H1 (cell line): ENCODE data around the gene ZBTB46. TPM values are rescaled to one million over a fixed set of nuclear protein-coding genes. Genes with fewer than 3 reads are reported as not detected.
A peak's percentile ranks its signal among the peaks of the same experiment; 100 is the strongest.

ENCODE experiments used
- ATF2 ChIP-seq: IDR thresholded peaks from 2 replicates; pipeline ENCODE4 v1.6.1; 2012; ENCODE audit warnings: low read length, inconsistent platforms
- CHD7 ChIP-seq: fragments of 300-600 bp; sonication (generic); IDR thresholded peaks from 2 replicates; pipeline ENCODE4 v1.7.1; 2012; ENCODE audit warnings: low read length, moderate library complexity, mild to moderate bottlenecking, inconsistent platforms; ENCODE audit not compliant: insufficient replicate concordance
- CREB1 ChIP-seq: IDR thresholded peaks from 2 replicates; pipeline ENCODE4 v1.6.1; 2012; ENCODE audit warnings: inconsistent platforms
- EGR1 ChIP-seq: IDR thresholded peaks from 2 replicates; pipeline ENCODE4 v1.6.1; 2011; ENCODE audit warnings: low read depth, low read length, borderline replicate concordance
- JUND ChIP-seq: IDR thresholded peaks from 2 replicates; pipeline ENCODE4 v1.6.1; 2011; ENCODE audit warnings: mild to moderate bottlenecking, improper control_type of control experiment, low read length
- POLR2AphosphoS5 ChIP-seq: IDR thresholded peaks from 2 replicates; pipeline ENCODE4 v1.6.1; 2011; ENCODE audit warnings: low read depth, low read length
- POU5F1 ChIP-seq: IDR thresholded peaks from 2 replicates; pipeline ENCODE4 v1.6.1; 2011; ENCODE audit warnings: low read depth, mild to moderate bottlenecking, low read length, moderate library complexity
- polyA plus RNA-seq, 7 experiments: library from polyadenylated mRNA; depleted of rRNA in 3 of 7; stranded (reverse) in 5 of 7; unstranded in 2 of 7; fragments of >200 nt in 5 of 7; fragments of 200-250 nt in 2 of 7; gene quantifications; 1 replicate in 5 of 7; 2 replicates in 1 of 7; 4 replicates in 1 of 7; pipeline versions ENCODE4 v1.2.1 to v1.2.3, GENCODE V29; 2011 to 2013; ENCODE audit warnings: missing spikeins in 2 of 7, mixed read lengths in 2 of 7
- total RNA-seq: library from RNA; stranded (reverse); fragmentation: NEBNext Ultra II Directional; extraction: Animal tissue kit (Norgen Biotek cat#: 25700); gene quantifications from 2 replicates; pipeline ENCODE4 v1.2.1, GENCODE V29; 2021

Gene ZBTB46
- total and polyA plus RNA-seq, 2 of the 8 experiments (the other 6 are each of a cell fraction or from before 2014, with no cell fraction given) = 6.4 to 22.4 TPM

- TF ChIP-seq ATF2 = 0 out of 2 replicates have a peak, but pooled peaks have one; percentile 32
- no peak for TF ChIP-seq POLR2AphosphoS5
- TF ChIP-seq POU5F1 = no peak
- no peak for TF ChIP-seq CHD7
- no peak for TF ChIP-seq JUND
- TF ChIP-seq CREB1 = 0 out of 2 replicates have a peak, but pooled peaks have one; percentile 36
- no peak; the same call in 1 of the 2 replicates for TF ChIP-seq EGR1
Measured at GRCh38 chr20:63863798-63864544, 32.9 kb upstream of the ZBTB46 start (continued).
